Smooth muscle cell (in vitro differentiated cells): Measurements from ENCODE around the gene TOMM34. TPM values are rescaled to one million over a fixed set of nuclear protein-coding genes. Genes with fewer than 3 reads are reported as not detected.

Experiments
- DNase-seq: peaks from one replicate; lab custom pipeline; 2025; ENCODE audit not compliant: unreplicated experiment; lab: John Stamatoyannopoulos, UW
- H2AFZ ChIP-seq: fragments of 200-600 bp; sonication (generic); 2 replicates; pipeline ENCODE4 v1.6.0; 2016; ENCODE audit warnings: antibody characterized with exemption, low read depth, mild to moderate bottlenecking
- H3F3A ChIP-seq: fragments of 200-600 bp; sonication (generic); 2 replicates; pipeline ENCODE4 v1.6.0; 2017; ENCODE audit warnings: antibody characterized with exemption, low read depth
- H3K27ac ChIP-seq: fragments of 200-600 bp; sonication (generic); 2 replicates; pipeline ENCODE4 v1.5.1; 2016; ENCODE audit warnings: low read depth, mild to moderate bottlenecking
- H3K27me3 ChIP-seq: fragments of 200-600 bp; sonication (generic); 2 replicates; pipeline ENCODE4 v1.6.1; 2016; ENCODE audit warnings: low read depth, mild to moderate bottlenecking
- H3K36me3 ChIP-seq: fragments of 200-600 bp; sonication (generic); 2 replicates; pipeline ENCODE4 v1.5.1; 2016; ENCODE audit warnings: low read depth
- H3K4me1 ChIP-seq: fragments of 200-600 bp; sonication (generic); 2 replicates; pipeline ENCODE4 v1.5.1; 2016; ENCODE audit warnings: low read depth
- H3K4me2 ChIP-seq: fragments of 200-600 bp; sonication (generic); 2 replicates; pipeline ENCODE4 v1.6.0; 2016; ENCODE audit warnings: mild to moderate bottlenecking
- H3K4me3 ChIP-seq: fragments of 200-600 bp; sonication (generic); 2 replicates; pipeline ENCODE4 v1.5.1; 2016; ENCODE audit warnings: mild to moderate bottlenecking
- H3K79me2 ChIP-seq: fragments of 200-600 bp; sonication (generic); 2 replicates; pipeline ENCODE4 v1.6.0; 2016; ENCODE audit warnings: low read depth, mild to moderate bottlenecking
- H3K9ac ChIP-seq: fragments of 200-600 bp; sonication (generic); 2 replicates; pipeline ENCODE4 v1.6.0; 2016; ENCODE audit warnings: low read depth
- H3K9me3 ChIP-seq: fragments of 200-600 bp; sonication (generic); replicated peaks from 2 replicates; pipeline ENCODE4 v1.5.1; 2016; ENCODE audit warnings: low read depth
- H4K20me1 ChIP-seq: fragments of 200-600 bp; sonication (generic); 2 replicates; pipeline ENCODE4 v1.6.0; 2016; ENCODE audit warnings: low read depth
- WGBS: methylation state at CpG from one replicate; pipeline ENCODE4 v1.1.7; 2016; ENCODE audit warnings: low lambda C conversion rate; 5-methylcytosine and 5-hydroxymethylcytosine counted together
- polyA plus RNA-seq: library from polyadenylated mRNA; unstranded; fragments of >200 nt; fragmentation: Nextera tagmentation; extraction: Ambion mirVana; gene quantifications from 2 replicates; pipeline ENCODE4 v1.2.1, GENCODE V29; 2016
- total RNA-seq: library from RNA; depleted of rRNA; stranded (reverse); fragments of >200 nt; gene quantifications from 2 replicates; pipeline ENCODE4 v1.2.3, GENCODE V29; 2014
- TF ChIP-seq, protein P1 (sequence below): fragments of 200-600 bp; sonication (generic); IDR thresholded peaks from 2 replicates; pipeline ENCODE4 v1.5.1; 2017; ENCODE audit warnings: borderline replicate concordance, mild to moderate bottlenecking, antibody characterized with exemption; ENCODE audit not compliant: insufficient read depth, poor library complexity, severe bottlenecking

TOMM34 gene
- total and polyA plus RNA-seq, 2 experiments from 2014 or later = 27.2 to 34.9 TPM

DNA sequence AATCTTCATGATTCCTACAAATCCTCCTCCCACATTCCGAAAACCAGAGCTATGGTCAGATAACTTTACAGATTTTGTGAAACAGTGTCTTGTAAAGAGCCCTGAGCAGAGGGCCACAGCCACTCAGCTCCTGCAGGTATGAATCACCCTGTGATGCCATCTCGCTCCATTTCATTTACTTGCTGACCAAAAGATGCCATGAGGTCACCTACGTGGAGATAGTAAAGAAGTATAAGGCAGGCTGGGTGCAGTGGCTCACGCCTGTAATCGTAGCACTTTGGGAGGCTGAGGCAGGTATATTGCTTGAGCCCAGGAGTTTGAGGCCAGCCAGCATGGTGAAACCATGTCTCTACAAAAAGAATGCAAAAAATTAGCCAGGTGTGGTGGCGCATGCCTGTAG is 37.0 kb upstream of the TOMM34 start:
- Histone ChIP-seq H3K4me1 (no peaks in the 10 kb centered on the region), H3K27me3 (no peaks in the 10 kb centered on the region), H4K20me1 (no peaks in the 10 kb centered on the region), H3F3A (no peaks in the 10 kb centered on the region), H2AFZ (no peak overlapping the region), H3K4me2 (no peak overlapping the region), H3K27ac (no peak overlapping the region), H3K4me3 (no peak overlapping the region), H3K36me3 (peaks cover 17% of the 10 kb centered on the region), H3K79me2 (peaks cover 5% of the 10 kb centered on the region), H3K9me3 (no peaks in the 10 kb centered on the region), H3K9ac (no peak overlapping the region)
- no peak for DNase-seq
- WGBS = 86% methylated on average over 6 of the region's 6 CpGs
- TF ChIP-seq, protein P1, sequence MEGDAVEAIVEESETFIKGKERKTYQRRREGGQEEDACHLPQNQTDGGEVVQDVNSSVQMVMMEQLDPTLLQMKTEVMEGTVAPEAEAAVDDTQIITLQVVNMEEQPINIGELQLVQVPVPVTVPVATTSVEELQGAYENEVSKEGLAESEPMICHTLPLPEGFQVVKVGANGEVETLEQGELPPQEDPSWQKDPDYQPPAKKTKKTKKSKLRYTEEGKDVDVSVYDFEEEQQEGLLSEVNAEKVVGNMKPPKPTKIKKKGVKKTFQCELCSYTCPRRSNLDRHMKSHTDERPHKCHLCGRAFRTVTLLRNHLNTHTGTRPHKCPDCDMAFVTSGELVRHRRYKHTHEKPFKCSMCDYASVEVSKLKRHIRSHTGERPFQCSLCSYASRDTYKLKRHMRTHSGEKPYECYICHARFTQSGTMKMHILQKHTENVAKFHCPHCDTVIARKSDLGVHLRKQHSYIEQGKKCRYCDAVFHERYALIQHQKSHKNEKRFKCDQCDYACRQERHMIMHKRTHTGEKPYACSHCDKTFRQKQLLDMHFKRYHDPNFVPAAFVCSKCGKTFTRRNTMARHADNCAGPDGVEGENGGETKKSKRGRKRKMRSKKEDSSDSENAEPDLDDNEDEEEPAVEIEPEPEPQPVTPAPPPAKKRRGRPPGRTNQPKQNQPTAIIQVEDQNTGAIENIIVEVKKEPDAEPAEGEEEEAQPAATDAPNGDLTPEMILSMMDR = no peak

DNA sequence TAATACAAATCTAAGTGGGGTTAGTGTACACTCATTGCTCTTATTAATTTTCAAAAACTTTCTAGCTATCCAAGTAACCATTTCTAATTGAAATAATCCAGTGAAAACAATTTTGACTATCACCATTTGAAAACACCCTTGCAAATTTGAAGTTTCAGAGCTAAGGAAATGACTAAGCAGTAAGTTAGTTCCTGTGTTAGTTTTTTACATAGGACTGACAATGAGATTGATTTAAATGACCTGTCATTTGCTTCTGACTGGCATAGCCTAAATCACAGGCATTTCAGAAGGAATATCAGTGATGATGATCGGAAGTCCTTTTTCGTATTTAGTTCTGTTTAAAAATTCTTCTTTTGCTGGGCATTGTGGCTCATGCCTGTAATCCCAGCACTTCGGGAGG is 33.1 kb upstream of the TOMM34 start:
- H3K79me2 ChIP-seq = peaks cover 5% of the 10 kb centered on the region
- TF ChIP-seq, protein P1 = no peak
- no peak overlapping the region for H3K27ac ChIP-seq
- H3K9ac ChIP-seq = no peak overlapping the region
- H3K4me1 ChIP-seq = no peaks in the 10 kb centered on the region
- no peak overlapping the region for H2AFZ ChIP-seq
- H3K9me3 ChIP-seq = no peaks in the 10 kb centered on the region
- no peaks in the 10 kb centered on the region for H3F3A ChIP-seq
- no peak for DNase-seq
- no peaks in the 10 kb centered on the region for H3K27me3 ChIP-seq
- H4K20me1 ChIP-seq = no peaks in the 10 kb centered on the region
- 91% methylated on average over 3 of the region's 3 CpGs for WGBS
- no peak overlapping the region for H3K4me3 ChIP-seq
- H3K36me3 ChIP-seq = no peaks in the 10 kb centered on the region
- no peak overlapping the region for H3K4me2 ChIP-seq

DNA sequence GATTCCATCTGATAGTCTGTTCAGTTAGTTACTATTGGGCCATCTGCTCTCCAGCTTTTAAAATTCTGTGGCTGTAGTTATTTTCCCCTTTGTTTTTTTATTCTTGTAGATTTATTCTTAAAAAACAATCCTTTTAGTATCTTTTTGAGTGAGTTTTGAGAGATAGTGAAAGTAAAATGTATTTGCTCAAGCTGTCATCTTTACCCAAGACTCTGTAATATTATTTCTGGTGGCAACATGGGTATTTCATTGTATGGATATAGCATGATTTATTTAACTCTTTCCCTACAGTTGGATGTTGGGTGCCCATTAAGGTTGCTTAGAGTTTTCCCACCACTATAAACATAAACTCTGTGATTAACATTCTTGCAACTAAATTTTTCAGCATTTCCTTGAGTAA is 30.8 kb upstream of the TOMM34 start:
- no peaks in the 10 kb centered on the region for H3K9me3 ChIP-seq
- no peaks in the 10 kb centered on the region for H3F3A ChIP-seq
- no peak overlapping the region for H3K4me2 ChIP-seq
- no peak for DNase-seq
- no peak overlapping the region for H2AFZ ChIP-seq
- no peaks in the 10 kb centered on the region for H3K36me3 ChIP-seq
- H4K20me1 ChIP-seq = no peaks in the 10 kb centered on the region
- H3K4me1 ChIP-seq = no peaks in the 10 kb centered on the region
- no peak overlapping the region for H3K4me3 ChIP-seq
- H3K27me3 ChIP-seq = no peaks in the 10 kb centered on the region
- H3K9ac ChIP-seq = no peak overlapping the region
- TF ChIP-seq, protein P1 = no peak
- no peak overlapping the region for H3K27ac ChIP-seq
- peaks cover 5% of the 10 kb centered on the region for H3K79me2 ChIP-seq

DNA sequence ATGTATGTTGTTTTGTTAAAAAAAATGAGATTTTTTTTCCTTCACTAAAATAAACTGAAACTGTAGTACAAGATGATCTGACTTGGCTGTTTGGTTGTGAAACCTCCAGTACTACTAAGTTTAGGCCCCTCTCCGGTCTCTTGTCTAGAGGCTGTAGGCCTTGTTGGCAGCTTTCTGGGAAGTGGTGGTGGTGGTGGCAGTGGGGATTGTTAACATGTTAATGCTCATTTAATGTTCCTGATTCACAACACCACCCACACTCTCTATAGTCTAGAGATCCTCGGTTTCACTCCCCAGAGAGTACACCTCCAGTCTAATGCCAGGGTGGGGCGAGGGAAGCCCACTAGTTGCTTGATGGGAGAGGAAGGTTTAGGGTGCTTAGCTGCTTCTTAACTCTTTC is 30.2 kb upstream of the TOMM34 start:
- Histone ChIP-seq H3K27ac (no peak overlapping the region), H3K4me3 (no peak overlapping the region), H3K4me2 (no peak overlapping the region), H3K36me3 (no peaks in the 10 kb centered on the region), H3F3A (no peaks in the 10 kb centered on the region), H3K4me1 (no peaks in the 10 kb centered on the region), H3K27me3 (no peaks in the 10 kb centered on the region), H3K79me2 (peaks cover 5% of the 10 kb centered on the region), H3K9me3 (no peaks in the 10 kb centered on the region), H3K9ac (no peak overlapping the region), H2AFZ (no peak overlapping the region), H4K20me1 (no peaks in the 10 kb centered on the region)
- TF ChIP-seq, protein P1 = no peak
- DNase-seq = no peak
- 61% methylated on average over 3 of the region's 3 CpGs for WGBS
